Stomach (tissue), 9 donors: ENCODE measurements around the gene DUSP6. TPM values are rescaled to one million over a fixed set of nuclear protein-coding genes. Genes with fewer than 3 reads are reported as not detected.
A peak's percentile ranks its signal among the peaks of the same experiment; 100 is the strongest.

Source experiments
- DNase-seq, 2 donors: peaks; one replicate each; pipeline versions ENCODE4 v3.0.0 to v3.0.0-alpha.2; 2013 to 2019
- H3K27ac ChIP-seq, 5 donors: fragments of 200-600 bp in 4 of 5; sonication (generic) in 4 of 5; one replicate each; pipeline ENCODE4 v1.5.1; 2013 to 2019; ENCODE audit warnings: mild to moderate bottlenecking in 1 of 5, moderate library complexity in 1 of 5
- H3K27me3 ChIP-seq, 3 donors: fragments of 200-600 bp; sonication (generic); one replicate each; pipeline ENCODE4 v1.5.1; 2017 to 2019; ENCODE audit warnings: mixed run types in 1 of 3
- H3K36me3 ChIP-seq, 4 donors: fragments of 200-600 bp; sonication (generic); 1 replicate in 3 of 4; 2 replicates in 1 of 4; pipeline ENCODE4 v1.5.1; 2016 to 2019
- H3K4me1 ChIP-seq, 4 donors: fragments of 200-600 bp; sonication (generic); one replicate each; pipeline ENCODE4 v1.5.1; 2016 to 2019
- H3K4me3 ChIP-seq, 4 donors: fragments of 200-600 bp; sonication (generic) in 3 of 4; one replicate each; pipeline ENCODE4 v1.5.1; 2016 to 2019; ENCODE audit warnings: mild to moderate bottlenecking in 1 of 4
- H3K9me3 ChIP-seq, 4 donors: fragments of 200-600 bp; sonication (generic); one replicate each; pipeline ENCODE4 v1.5.1; 2016 to 2019
- CTCF ChIP-seq, 7 experiments: fragments of 450-650 bp in 4 of 7; fragments of 200-600 bp in 3 of 7; sonication (generic) in 3 of 7; IDR thresholded peaks; one replicate each; pipeline ENCODE4 v1.5.1; 2016 to 2019; ENCODE audit warnings: antibody characterized with exemption in 7 of 7, control low read depth in 2 of 7, mild to moderate bottlenecking in 1 of 7
- EP300 ChIP-seq: sonication (generic); formaldehyde crosslinking; IDR thresholded peaks from one replicate; pipeline ENCODE4 v1.6.1; 2017; ENCODE audit warnings: antibody characterized with exemption
- POLR2A ChIP-seq, 4 donors: fragments of 450-650 bp; IDR thresholded peaks; one replicate each; pipeline ENCODE4 v1.6.1; 2016; ENCODE audit warnings: antibody characterized with exemption in 4 of 4, control low read depth in 2 of 4, mild to moderate bottlenecking in 1 of 4, moderate library complexity in 1 of 4
- POLR2AphosphoS5 ChIP-seq, 3 donors: sonication (generic); formaldehyde crosslinking; IDR thresholded peaks; one replicate each; pipeline ENCODE4 v1.6.1; 2016; ENCODE audit warnings: antibody characterized with exemption in 3 of 3
- WGBS, 5 donors: extraction: QIAGEN DNeasy Blood & Tissue Kit in 3 of 5; methylation state at CpG; one replicate each; pipeline versions ENCODE4 v1.1.5 to v1.1.7; 2013 to 2018; 5-methylcytosine and 5-hydroxymethylcytosine counted together
- intact Hi-C: fragments of 100-400 bp; cut with DNase I; formaldehyde crosslinking; loops from one replicate; pipeline ENCODE4 v1.15.1; 2023; ENCODE audit warnings: low total_unique reads
- polyA plus RNA-seq, 3 donors: library from polyadenylated mRNA; stranded (reverse); fragments of 200-250 nt; gene quantifications; one replicate each; pipeline ENCODE4 v1.2.3, GENCODE V29; 2013
- total RNA-seq, 5 donors: library from RNA; depleted of rRNA; stranded (reverse); fragments of >200 nt; gene quantifications; one replicate each; pipeline versions ENCODE4 v1.1.0 to v1.2.3, GENCODE V29; 2014 to 2016
- donor health status: healthy with polysubstance abuse.
- donor health status: Bipolar disorder and iron deficiency.
- donor health status: healthy.

DUSP6 gene
- total and polyA plus RNA-seq, 8 donors, result 11.3 to 105 (median 27.6) TPM

GRCh38 chr12:89384050-89384758, 31.9 kb upstream of the DUSP6 start:
- H3K4me3 ChIP-seq, result no peak overlapping the region
- peak overlapping the region; percentile 62 to 79 (median 71) for H3K27ac ChIP-seq
- WGBS, 5 donors, result 17 to 22% (median 20%) methylated on average over 8 of the region's 8 CpGs
- no peaks in the 10 kb centered on the region for H3K36me3 ChIP-seq
- TF ChIP-seq POLR2A (IDR thresholded peaks at IDR 0.05) (no peak), EP300 (no peak), CTCF (IDR thresholded peaks at IDR 0.05) (no peak), POLR2AphosphoS5 (IDR thresholded peaks at IDR 0.05) (no peak)
- H3K27me3 ChIP-seq, result no peaks in the 10 kb centered on the region
- peaks cover 21 to 43% (median 32%) of the 10 kb centered on the region in 4 donors for H3K4me1 ChIP-seq
- no peaks in the 10 kb centered on the region for H3K9me3 ChIP-seq
- peak; percentile 62 to 70 for DNase-seq
- intact Hi-C loops, result no loop called here

- Histone ChIP-seq H3K4me3 (no peak overlapping the region), H3K36me3 (no peaks in the 10 kb centered on the region), H3K27me3 (no peaks in the 10 kb centered on the region), H3K4me1 (peaks cover 21 to 43% (median 32%) of the 10 kb centered on the region in 4 donors), H3K27ac (peak overlapping the region; percentile 52 to 79 (median 71)), H3K9me3 (no peaks in the 10 kb centered on the region)
- DNase-seq, result no peak
- WGBS, 5 donors, result 64 to 71% (median 68%) methylated on average over 6 of the region's 6 CpGs
- no peak for TF ChIP-seq EP300
- TF ChIP-seq POLR2AphosphoS5 (IDR thresholded peaks at IDR 0.05), result no peak
- TF ChIP-seq CTCF (IDR thresholded peaks at IDR 0.05), result no peak
- no peak for TF ChIP-seq POLR2A (IDR thresholded peaks at IDR 0.05)
- intact Hi-C loops, result no loop called here
Measured at GRCh38 chr12:89383235-89384049, 31.1 kb upstream of the DUSP6 start.

- Histone ChIP-seq H3K27me3 (no peaks in the 10 kb centered on the region), H3K4me3 (no peak overlapping the region), H3K36me3 (no peaks in the 10 kb centered on the region), H3K27ac (peak overlapping the region in 2 of 5 donors; percentile 71 to 73), H3K4me1 (peaks cover 21 to 43% (median 32%) of the 10 kb centered on the region in 4 donors), H3K9me3 (no peaks in the 10 kb centered on the region)
- no peak for DNase-seq
- intact Hi-C loops, result no loop called here
- TF ChIP-seq POLR2AphosphoS5 (IDR thresholded peaks at IDR 0.05), result no peak
- no peak for TF ChIP-seq EP300
- no peak for TF ChIP-seq CTCF (IDR thresholded peaks at IDR 0.05)
- TF ChIP-seq POLR2A (IDR thresholded peaks at IDR 0.05), result no peak
- 72 to 90% (median 86%) methylated on average over 5 of the region's 5 CpGs for whole genome bisulfite sequencing, 5 donors
Measured at GRCh38 chr12:89382328-89382727, 30.0 kb upstream of the DUSP6 start.

- DNase-seq, result no peak
- no peak overlapping the region for H3K4me3 ChIP-seq
- no peaks in the 10 kb centered on the region for H3K27me3 ChIP-seq
- no peak overlapping the region for H3K27ac ChIP-seq
- H3K36me3 ChIP-seq, result no peaks in the 10 kb centered on the region
- H3K9me3 ChIP-seq, result no peaks in the 10 kb centered on the region
- TF ChIP-seq EP300 (no peak), CTCF (IDR thresholded peaks at IDR 0.05) (no peak)
- 85 to 92% (median 90%) methylated on average over 5 of the region's 5 CpGs for WGBS, 5 donors
- H3K4me1 ChIP-seq, result peaks cover 16 to 37% (median 22%) of the 10 kb centered on the region in 4 donors
- intact Hi-C loops, result no loop called here
Measured at GRCh38 chr12:89379839-89380467, 27.7 kb upstream of the DUSP6 start.
